ENCODE results near the gene EEIG2.

Gene EEIG2

GRCh38 chr1:108584428-108584856, 24.5 kb downstream of the EEIG2 start:
- Histone ChIP-seq H3K9me3 (ENCODE audit: insufficient read depth, low read length) (peaks cover 22% of the 10 kb centered on the region), H3K4me1 (ENCODE audit: insufficient read depth, insufficient read length) (no peaks in the 10 kb centered on the region), H3K36me3 (ENCODE audit: insufficient read depth, insufficient read length, low read length) (no peaks in the 10 kb centered on the region), H3K27me3 (ENCODE audit: insufficient read depth, insufficient read length) (no peaks in the 10 kb centered on the region), H3K4me3 (ENCODE audit: insufficient read length, low read depth) (no peak overlapping the region), H3K9ac (ENCODE audit: insufficient read length, low read depth) (no peak overlapping the region)
- DNase-seq (ENCODE audit: low read depth, low spot score): no peak
- TF ChIP-seq YY1 (IDR thresholded peaks at IDR 0.05; ENCODE audit: insufficient read depth, insufficient read length): no peak
- no peak for TF ChIP-seq ZNF274 (IDR thresholded peaks at IDR 0.05; ENCODE audit: low read depth, low read length)
- no peak for TF ChIP-seq SUZ12 (IDR thresholded peaks at IDR 0.05; ENCODE audit: extremely low read depth, insufficient read depth, insufficient read length)

- no peak overlapping the region for H3K9ac ChIP-seq (ENCODE audit: insufficient read length, low read depth)
- H3K4me3 ChIP-seq (ENCODE audit: insufficient read length, low read depth): no peak overlapping the region
- no peaks in the 10 kb centered on the region for H3K4me1 ChIP-seq (ENCODE audit: insufficient read depth, insufficient read length)
- no peaks in the 10 kb centered on the region for H3K27me3 ChIP-seq (ENCODE audit: insufficient read depth, insufficient read length)
- no peak for TF ChIP-seq SUZ12 (IDR thresholded peaks at IDR 0.05; ENCODE audit: extremely low read depth, insufficient read depth, insufficient read length)
- DNase-seq (ENCODE audit: low read depth, low spot score): no peak
- no peaks in the 10 kb centered on the region for H3K36me3 ChIP-seq (ENCODE audit: insufficient read depth, insufficient read length, low read length)
- peaks cover 13% of the 10 kb centered on the region for H3K9me3 ChIP-seq (ENCODE audit: insufficient read depth, low read length)
Measured at GRCh38 chr1:108585313-108585712, 25.4 kb downstream of the EEIG2 start.

GRCh38 chr1:108590441-108590840, 30.5 kb downstream of the EEIG2 start:
- Histone ChIP-seq H3K4me3 (ENCODE audit: insufficient read length, low read depth) (no peak overlapping the region), H3K9me3 (ENCODE audit: insufficient read depth, low read length) (no peaks in the 10 kb centered on the region), H3K9ac (ENCODE audit: insufficient read length, low read depth) (no peak overlapping the region), H3K4me1 (ENCODE audit: insufficient read depth, insufficient read length) (no peaks in the 10 kb centered on the region), H3K36me3 (ENCODE audit: insufficient read depth, insufficient read length, low read length) (no peaks in the 10 kb centered on the region), H3K27me3 (ENCODE audit: insufficient read depth, insufficient read length) (no peaks in the 10 kb centered on the region)
- DNase-seq (ENCODE audit: low read depth, low spot score): no peak
- TF ChIP-seq SUZ12 (IDR thresholded peaks at IDR 0.05; ENCODE audit: extremely low read depth, insufficient read depth, insufficient read length) (no peak), ZNF274 (IDR thresholded peaks at IDR 0.05; ENCODE audit: low read depth, low read length) (no peak), YY1 (IDR thresholded peaks at IDR 0.05; ENCODE audit: insufficient read depth, insufficient read length) (no peak)

GRCh38 chr1:108590957-108591356, 31.1 kb downstream of the EEIG2 start:
- no peaks in the 10 kb centered on the region for H3K36me3 ChIP-seq (ENCODE audit: insufficient read depth, insufficient read length, low read length)
- TF ChIP-seq SUZ12 (IDR thresholded peaks at IDR 0.05; ENCODE audit: extremely low read depth, insufficient read depth, insufficient read length): no peak
- no peak for TF ChIP-seq YY1 (IDR thresholded peaks at IDR 0.05; ENCODE audit: insufficient read depth, insufficient read length)
- TF ChIP-seq ZNF274 (IDR thresholded peaks at IDR 0.05; ENCODE audit: low read depth, low read length): no peak
- DNase-seq (ENCODE audit: low read depth, low spot score): no peak
- H3K4me3 ChIP-seq (ENCODE audit: insufficient read length, low read depth): no peak overlapping the region
- no peak overlapping the region for H3K9ac ChIP-seq (ENCODE audit: insufficient read length, low read depth)
- H3K27me3 ChIP-seq (ENCODE audit: insufficient read depth, insufficient read length): no peaks in the 10 kb centered on the region
- no peaks in the 10 kb centered on the region for H3K9me3 ChIP-seq (ENCODE audit: insufficient read depth, low read length)
- H3K4me1 ChIP-seq (ENCODE audit: insufficient read depth, insufficient read length): no peaks in the 10 kb centered on the region

GRCh38 chr1:108591466-108591865, 31.6 kb downstream of the EEIG2 start:
- no peak overlapping the region for H3K9ac ChIP-seq (ENCODE audit: insufficient read length, low read depth)
- H3K9me3 ChIP-seq (ENCODE audit: insufficient read depth, low read length): no peaks in the 10 kb centered on the region
- no peak for TF ChIP-seq ZNF274 (IDR thresholded peaks at IDR 0.05; ENCODE audit: low read depth, low read length)
- TF ChIP-seq SUZ12 (IDR thresholded peaks at IDR 0.05; ENCODE audit: extremely low read depth, insufficient read depth, insufficient read length): no peak
- no peak for TF ChIP-seq YY1 (IDR thresholded peaks at IDR 0.05; ENCODE audit: insufficient read depth, insufficient read length)
- no peak for DNase-seq (ENCODE audit: low read depth, low spot score)
- no peaks in the 10 kb centered on the region for H3K4me1 ChIP-seq (ENCODE audit: insufficient read depth, insufficient read length)
- no peak overlapping the region for H3K4me3 ChIP-seq (ENCODE audit: insufficient read length, low read depth)
- no peaks in the 10 kb centered on the region for H3K27me3 ChIP-seq (ENCODE audit: insufficient read depth, insufficient read length)
- H3K36me3 ChIP-seq (ENCODE audit: insufficient read depth, insufficient read length, low read length): no peaks in the 10 kb centered on the region

- Histone ChIP-seq H3K9me3 (ENCODE audit: insufficient read depth, low read length) (no peaks in the 10 kb centered on the region), H3K4me3 (ENCODE audit: insufficient read length, low read depth) (no peak overlapping the region), H3K27me3 (ENCODE audit: insufficient read depth, insufficient read length) (no peaks in the 10 kb centered on the region), H3K9ac (ENCODE audit: insufficient read length, low read depth) (no peak overlapping the region), H3K36me3 (ENCODE audit: insufficient read depth, insufficient read length, low read length) (no peaks in the 10 kb centered on the region), H3K4me1 (ENCODE audit: insufficient read depth, insufficient read length) (no peaks in the 10 kb centered on the region)
- no peak for DNase-seq (ENCODE audit: low read depth, low spot score)
- TF ChIP-seq SUZ12 (IDR thresholded peaks at IDR 0.05; ENCODE audit: extremely low read depth, insufficient read depth, insufficient read length) (no peak), ZNF274 (IDR thresholded peaks at IDR 0.05; ENCODE audit: low read depth, low read length) (no peak), YY1 (IDR thresholded peaks at IDR 0.05; ENCODE audit: insufficient read depth, insufficient read length) (no peak)
Measured at GRCh38 chr1:108592030-108592759, 32.3 kb downstream of the EEIG2 start.

GRCh38 chr1:108593448-108593847, 33.5 kb downstream of the EEIG2 start:
- no peaks in the 10 kb centered on the region for H3K27me3 ChIP-seq (ENCODE audit: insufficient read depth, insufficient read length)
- DNase-seq (ENCODE audit: low read depth, low spot score): no peak
- no peaks in the 10 kb centered on the region for H3K36me3 ChIP-seq (ENCODE audit: insufficient read depth, insufficient read length, low read length)
- TF ChIP-seq SUZ12 (IDR thresholded peaks at IDR 0.05; ENCODE audit: extremely low read depth, insufficient read depth, insufficient read length) (no peak), YY1 (IDR thresholded peaks at IDR 0.05; ENCODE audit: insufficient read depth, insufficient read length) (no peak), ZNF274 (IDR thresholded peaks at IDR 0.05; ENCODE audit: low read depth, low read length) (no peak)
- H3K4me3 ChIP-seq (ENCODE audit: insufficient read length, low read depth): no peak overlapping the region
- no peak overlapping the region for H3K9ac ChIP-seq (ENCODE audit: insufficient read length, low read depth)
- H3K9me3 ChIP-seq (ENCODE audit: insufficient read depth, low read length): no peaks in the 10 kb centered on the region
- H3K4me1 ChIP-seq (ENCODE audit: insufficient read depth, insufficient read length): no peaks in the 10 kb centered on the region
